Fibroblast of skin of left biceps (primary cell): ENCODE results near the gene SAMD9.
A peak's percentile ranks its signal among the peaks of the same experiment; 100 is the strongest.
"Not testable (repeated sequence)": the region's sequence is repeated elsewhere in the genome, so short reads cannot be mapped to it uniquely, and the experiment has no call there.

Experiments
- DNase-seq, 2 experiments: peaks; one replicate each; pipeline ENCODE4 v3.0.0-alpha.2; 2013; ENCODE audit warnings: low read depth in 2 of 2

Gene SAMD9

GRCh38 chr7:93120592-93121549 is 3.1 kb upstream of the SAMD9 start:
- DNase-seq, result no peak

DNA sequence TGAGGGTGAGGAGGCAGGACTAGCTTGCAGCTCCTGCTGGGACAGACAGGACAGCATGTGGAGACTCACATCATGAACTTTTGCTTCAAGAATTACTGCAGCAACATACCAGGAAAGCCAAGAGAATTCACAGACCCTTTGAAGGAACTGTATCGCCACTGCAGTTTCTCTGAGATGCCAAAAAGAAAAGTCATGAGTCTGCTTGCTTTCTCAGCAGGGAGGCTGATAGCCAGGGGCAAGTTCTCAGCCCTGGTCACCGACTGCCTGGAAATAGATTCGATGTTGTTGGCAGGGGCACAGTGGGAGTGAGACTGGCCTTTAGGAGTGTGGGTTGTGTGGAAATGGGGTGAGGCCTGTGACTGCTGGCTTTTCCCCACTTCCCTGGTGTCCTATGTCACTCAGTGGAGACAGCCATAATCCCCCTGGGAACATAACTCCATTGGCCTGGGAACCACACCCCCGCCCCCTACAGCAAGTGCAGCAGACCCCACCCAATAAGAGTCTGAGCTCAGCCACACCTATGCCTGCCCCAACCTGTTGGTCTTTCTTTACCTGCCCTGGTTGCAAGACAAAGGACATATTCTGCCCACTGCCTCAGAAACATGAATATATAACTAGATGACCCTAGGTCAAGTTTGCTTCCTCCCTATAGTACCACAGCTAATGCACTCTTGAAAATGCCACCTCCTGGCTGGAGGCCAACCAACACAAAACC is 1.6 kb upstream of the SAMD9 start:
- no peak for DNase-seq

DNA sequence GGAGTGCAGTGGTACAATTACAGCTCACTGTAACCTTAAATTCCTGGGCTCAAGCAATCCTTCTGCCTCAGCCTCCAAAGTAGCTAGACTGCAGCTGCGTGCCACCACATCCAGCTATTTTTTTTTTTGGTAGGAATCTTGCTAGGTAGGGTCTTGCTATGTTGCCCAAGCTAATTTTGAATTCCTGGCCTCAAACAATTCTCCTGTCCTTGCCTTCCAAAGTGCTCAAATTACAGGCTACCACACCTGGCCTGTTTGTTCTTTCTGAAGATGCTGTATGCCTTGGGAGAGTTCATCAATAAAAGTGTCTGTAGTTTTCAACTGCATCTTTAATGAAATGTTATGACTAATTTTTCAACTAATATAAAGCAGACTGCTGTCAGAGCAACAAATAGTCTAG is 452 bp downstream of the SAMD9 start:
- DNase-seq, result no peak

GRCh38 chr7:93115796-93116195 is 2.0 kb downstream of the SAMD9 start:
- DNase-seq, result no peak

DNA sequence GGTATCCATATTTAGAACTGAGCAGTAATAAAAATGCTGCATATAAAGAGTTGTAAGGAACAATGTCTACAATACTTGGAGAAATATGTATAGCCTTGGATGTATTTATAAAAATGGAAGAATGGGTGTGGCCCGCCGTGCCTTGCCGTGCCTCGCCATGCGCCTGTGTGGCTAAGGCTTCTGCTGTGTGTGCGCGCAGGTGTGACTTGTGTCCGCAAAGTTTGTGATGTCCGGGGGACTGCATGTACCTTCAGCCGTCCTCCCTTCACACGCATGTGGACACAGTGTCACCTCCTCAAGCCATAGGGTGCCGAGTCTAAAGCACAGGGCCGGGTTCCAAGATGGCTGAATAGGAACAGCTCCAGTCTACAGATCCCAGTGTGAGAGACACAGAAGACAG is 9.8 kb downstream of the SAMD9 start:
- no peak for DNase-seq

DNA sequence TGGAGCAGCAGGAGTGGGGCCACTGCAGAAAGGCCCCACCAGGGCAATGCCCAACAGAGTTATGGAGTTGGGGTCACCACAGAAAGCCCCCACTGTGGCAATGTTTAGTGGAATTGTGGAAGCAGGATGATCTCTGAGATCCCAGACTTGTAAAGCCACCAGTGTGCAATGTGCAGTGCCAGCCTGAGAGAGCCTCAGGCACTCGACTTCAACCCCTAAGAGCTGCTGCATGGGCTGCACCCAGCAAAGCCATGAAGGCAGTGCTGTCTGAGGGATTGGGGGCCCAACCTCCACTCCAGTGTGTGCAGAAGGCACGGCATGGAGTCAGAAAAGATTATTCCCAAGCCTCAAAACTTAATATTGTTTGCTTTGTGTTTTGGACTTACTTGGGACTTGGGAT is 20.4 kb downstream of the SAMD9 start:
- DNase-seq, result no peak

DNA sequence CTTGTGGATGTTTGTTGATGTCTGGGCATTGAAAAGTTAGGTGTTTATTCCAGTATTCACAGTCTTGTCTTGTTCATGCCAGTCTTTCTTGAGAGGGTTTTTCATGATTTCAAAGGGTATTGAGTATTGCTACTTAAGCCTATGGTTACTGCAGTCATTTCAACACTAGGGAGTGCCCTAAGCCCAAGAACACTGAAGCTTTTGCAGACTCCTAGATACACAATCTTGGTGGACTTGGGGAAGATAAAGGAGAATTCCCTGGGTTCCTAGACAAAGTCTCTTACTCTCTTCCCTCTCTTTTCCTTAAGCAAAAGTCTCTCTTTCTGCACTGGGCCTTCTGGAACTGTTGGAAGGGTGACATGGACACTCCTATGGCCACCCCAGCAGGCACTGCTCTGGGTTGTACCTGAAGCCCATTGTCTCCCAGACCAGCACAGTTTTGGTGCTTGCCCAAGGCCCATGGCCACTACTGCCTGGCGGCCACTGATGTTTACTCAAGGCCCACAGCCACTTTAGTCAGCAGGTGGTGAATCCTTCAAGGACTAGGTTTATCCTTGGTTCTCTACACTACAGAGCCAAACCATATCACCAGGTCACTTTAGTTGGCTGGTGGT is 24.9 kb downstream of the SAMD9 start:
- DNase-seq, result peak in 1 of 2 experiments; percentile 8

- DNase-seq, result not testable (repeated sequence)
Measured at GRCh38 chr7:93073357-93073756, 44.4 kb downstream of the SAMD9 start.

GRCh38 chr7:93062599-93062998 is 55.2 kb downstream of the SAMD9 start:
- DNase-seq, result no peak

DNA sequence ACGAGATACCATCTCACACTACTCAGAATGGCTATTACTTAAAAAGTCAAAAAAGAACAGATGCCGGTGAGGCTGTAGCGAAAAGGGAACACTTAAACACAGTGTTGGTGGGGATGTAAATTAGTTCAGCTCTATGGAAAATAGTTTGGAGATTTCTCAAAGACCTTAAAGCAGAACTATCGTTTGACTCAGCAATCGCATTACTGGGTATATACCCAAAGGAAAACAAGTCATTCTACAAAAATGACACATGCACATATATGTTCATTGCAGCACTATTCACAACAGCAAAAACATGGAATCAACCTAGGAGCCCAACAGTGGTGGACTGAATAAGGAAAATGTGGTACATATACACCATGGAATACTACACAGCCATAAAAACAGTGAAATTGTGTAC is 56.9 kb downstream of the SAMD9 start:
- no peak for DNase-seq

GRCh38 chr7:93060025-93060424 is 57.8 kb downstream of the SAMD9 start:
- DNase-seq, result no peak

- DNase-seq, result not testable (repeated sequence)
Measured at GRCh38 chr7:93056621-93057020, 61.2 kb downstream of the SAMD9 start.

GRCh38 chr7:93055543-93056107 is 62.2 kb downstream of the SAMD9 start:
- peak; percentile 17 to 27 for DNase-seq

DNA sequence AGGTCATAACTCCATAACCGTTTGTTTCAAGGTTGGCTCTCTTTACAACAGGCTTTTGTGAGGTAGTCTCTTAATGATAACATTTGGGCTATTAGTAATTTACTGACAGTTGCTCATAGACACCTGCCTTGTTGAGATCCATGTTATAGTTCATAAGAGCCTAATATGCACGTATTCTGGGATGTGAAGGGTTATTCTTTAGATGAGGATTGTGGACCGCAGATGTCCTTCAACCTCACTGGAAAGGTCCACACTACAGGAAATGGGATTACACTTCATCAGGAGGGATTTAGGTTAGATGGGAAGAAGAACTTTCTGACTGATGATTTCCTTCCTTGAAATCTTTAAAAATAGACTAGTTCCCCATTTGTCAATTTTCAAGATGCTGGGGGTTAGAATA is 62.8 kb downstream of the SAMD9 start:
- no peak for DNase-seq

GRCh38 chr7:93053949-93054943 is 63.5 kb downstream of the SAMD9 start:
- DNase-seq, result no peak

GRCh38 chr7:93053209-93053948 is 64.4 kb downstream of the SAMD9 start:
- no peak for DNase-seq

DNA sequence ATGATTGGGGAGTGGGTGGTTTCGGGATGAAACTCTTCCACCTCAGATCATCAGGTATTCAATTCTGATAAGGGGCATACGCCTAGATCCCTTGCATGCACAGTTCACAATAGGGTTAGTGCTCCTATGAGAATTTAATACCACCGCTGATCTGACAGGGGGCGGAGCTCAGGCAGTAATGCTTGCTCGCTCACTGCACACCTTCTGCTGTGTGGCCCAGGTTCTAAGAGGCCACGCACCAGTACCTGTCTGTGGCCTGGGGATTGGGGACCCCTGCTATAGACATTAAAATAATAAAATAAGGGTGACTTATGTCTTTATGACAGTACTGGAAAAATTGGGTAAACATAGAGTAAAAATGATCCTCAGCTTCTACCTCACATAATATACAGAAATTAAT is 66.1 kb downstream of the SAMD9 start:
- DNase-seq, result no peak
